T-helper 1 cell (primary cell): ENCODE data around the gene CDK18.

Source experiments
- DNase-seq, 5 donors: peaks; one replicate each; pipeline ENCODE4 v3.0.0-alpha.2; 2012 to 2020

The CDK18 gene

DNA sequence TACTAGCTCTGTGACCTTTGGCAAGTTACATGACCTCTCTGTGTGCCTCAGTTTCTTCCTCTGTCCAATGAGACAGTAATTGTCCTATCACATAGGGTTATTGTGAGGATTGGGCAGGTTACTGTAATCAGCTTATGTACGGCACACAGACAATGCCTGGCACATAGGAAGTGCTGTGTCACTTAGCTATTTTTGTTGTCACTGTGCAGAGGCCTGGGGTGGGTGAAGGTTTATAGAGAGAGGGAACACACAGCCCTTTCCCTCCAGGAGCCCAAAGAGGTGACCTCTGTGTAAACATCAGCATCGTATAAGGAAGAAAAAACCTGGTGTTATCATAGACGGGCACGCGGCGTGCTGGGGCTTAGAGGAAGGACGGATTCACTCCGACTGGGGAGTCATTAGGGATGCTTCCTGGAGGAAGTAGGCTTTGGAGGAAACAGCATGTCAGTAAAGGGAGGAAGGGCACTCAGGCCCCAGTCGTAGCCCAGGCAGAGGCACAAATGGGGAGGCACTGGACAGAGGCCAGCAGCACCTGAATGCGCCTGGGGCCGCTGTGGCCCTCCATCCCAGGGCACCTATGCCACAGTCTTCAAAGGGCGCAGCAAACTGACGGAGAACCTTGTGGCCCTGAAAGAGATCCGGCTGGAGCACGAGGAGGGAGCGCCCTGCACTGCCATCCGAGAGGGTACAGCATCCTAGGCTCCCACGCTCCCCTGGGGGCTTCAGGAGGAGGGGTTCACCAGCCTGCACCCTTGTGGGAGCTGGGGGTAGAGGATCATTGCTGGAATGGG, 21.2 kb downstream of the CDK18 start:
- DNase-seq, result no peak

DNA sequence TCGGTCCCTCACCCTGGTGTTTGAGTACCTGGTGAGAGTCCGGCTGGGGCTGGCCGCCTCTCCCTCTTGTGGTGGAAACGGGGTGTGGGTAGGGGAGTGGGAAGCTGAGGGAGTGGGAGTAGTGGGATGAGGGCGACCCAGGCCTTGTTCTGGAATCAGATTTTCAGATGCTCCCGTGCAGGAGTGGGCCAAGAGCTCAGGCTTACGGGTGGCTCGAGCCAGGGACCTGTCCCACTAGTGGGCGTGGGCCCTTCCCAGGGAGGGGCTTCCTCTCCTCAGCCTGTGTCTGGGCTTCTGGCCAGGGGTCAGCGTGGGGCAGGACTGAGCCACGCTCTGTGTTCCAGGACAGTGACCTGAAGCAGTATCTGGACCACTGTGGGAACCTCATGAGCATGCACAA, 22.0 kb downstream of the CDK18 start:
- no peak for DNase-seq

DNA sequence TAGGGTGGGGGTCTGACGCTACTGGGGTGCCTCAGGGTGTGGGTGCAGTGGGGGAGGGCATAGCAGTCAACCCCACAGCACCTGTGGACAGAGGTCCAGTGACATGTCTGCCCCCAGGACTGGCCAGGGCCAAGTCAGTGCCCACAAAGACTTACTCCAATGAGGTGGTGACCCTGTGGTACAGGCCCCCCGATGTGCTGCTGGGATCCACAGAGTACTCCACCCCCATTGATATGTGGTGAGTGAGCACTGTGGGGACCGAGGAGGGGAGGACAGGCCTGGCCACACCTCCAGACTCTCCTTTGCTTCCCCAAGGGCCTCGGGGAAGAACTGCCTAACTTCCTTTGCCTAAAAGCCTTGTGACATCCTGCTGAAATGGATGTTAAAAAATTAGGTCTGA, 23.5 kb downstream of the CDK18 start:
- DNase-seq, result no peak

DNA sequence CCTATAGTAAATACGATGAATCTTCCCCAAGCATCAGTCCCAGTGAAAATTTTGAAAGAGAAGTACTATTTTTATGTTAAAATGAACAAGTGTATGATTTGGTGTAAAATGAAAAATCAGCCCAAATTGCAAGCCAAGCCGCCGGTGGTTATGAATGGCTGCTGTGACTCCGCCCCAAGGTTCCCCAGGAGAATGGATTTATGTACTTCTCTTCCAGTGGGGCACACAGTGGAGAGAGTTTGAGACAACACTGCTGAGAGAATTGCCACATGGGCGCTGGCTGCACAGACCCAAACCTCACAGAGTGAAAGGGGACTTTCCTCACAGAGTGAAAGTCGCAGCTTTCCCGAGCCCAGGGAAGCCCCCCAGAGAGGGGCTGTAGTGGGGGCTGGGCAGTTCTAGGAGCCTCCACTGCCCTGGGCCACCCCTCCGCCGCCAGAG, 24.0 kb downstream of the CDK18 start:
- no peak for DNase-seq

DNA sequence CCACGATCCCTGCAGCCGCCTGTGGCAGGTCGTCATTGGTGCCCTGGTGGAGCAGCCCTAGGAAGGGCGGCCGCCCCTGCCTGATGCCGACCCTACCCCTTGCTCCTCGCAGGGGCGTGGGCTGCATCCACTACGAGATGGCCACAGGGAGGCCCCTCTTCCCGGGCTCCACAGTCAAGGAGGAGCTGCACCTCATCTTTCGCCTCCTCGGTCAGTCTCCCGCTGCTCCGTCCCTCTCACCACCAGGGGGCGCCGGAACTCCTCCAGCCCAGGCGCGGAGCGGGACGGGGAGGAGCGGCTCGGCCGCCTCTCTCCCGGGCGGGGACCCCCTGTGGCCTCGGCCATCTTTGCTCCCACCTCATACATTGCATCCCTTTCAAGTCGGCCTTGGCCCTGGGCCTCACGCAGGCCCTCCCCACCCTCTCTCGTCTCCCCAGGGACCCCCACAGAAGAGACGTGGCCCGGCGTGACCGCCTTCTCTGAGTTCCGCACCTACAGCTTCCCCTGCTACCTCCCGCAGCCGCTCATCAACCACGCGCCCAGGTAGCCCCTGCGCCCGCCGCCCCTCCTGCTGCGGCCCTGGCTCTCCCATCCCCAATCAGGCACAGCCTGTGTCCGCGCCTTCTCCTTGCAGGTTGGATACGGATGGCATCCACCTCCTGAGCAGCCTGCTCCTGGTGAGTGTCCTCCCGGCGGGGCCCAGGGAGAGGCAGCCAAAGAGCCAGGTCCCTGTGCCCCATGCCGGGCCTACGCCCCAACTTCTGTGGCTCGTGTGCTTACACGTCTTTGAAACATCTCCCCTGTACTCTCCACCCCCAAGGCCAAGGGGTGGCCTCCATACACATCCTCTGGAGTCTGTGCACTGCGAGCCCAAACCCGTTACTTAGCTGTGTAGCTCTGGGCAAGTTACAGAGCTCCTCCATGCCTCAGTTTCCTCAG, 24.7 kb downstream of the CDK18 start:
- peak; percentile 52 to 80 (median 69) for DNase-seq

DNA sequence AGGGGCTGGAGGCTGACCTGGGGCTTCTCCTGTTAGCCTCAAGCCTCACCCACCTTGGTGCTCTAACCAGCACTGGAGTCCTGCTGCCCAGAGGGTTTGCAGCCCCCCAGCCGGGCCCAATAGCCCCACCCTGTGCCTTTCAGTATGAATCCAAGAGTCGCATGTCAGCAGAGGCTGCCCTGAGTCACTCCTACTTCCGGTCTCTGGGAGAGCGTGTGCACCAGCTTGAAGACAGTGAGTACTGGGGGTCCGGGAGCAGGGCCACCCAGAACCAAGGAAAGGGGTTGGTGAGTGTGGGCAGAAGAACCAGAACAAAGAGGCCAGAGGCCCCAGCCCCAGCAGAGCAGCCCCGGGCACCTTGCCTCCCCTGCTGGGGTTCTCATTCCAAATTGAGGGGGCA, 25.6 kb downstream of the CDK18 start:
- DNase-seq, result no peak

DNA sequence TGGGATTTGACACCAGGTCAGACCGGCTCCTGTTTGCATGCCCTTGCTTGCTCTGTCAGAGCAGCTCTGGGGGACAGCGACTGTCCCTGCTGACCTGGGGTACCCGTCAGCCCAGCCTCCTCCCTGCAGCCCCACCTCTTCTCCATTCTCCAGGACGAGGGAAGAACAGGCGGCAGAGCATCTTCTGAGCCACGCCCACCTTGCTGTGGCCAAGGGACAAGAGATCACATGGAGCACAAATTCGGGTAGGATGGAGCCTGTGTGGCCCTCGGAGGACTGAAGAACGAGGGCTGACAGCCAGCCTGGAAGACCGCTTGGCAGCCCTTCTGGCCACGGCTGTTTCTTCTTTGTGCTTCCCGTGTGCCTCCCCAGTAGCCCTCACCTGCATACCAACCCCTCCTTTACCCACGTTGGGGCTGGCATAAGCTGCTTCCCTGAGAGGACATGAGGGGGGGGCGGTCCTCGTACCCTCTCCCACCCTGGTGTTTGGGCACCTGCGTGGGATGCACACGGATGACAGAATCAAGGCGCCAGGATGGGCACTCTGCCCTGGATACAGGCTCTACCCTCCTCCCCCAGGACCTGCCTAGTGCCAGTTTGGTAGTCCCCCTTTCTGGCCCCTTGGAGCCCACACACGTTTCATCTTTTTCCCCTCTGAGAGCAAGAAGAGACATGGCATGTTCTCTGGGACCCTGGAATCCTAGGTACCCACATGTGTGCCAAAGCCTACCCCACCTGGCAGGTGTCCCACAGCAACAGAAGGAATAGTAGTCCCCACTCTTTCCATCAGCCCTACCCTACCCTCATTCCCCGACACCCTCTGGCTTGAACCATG, 26.9 kb downstream of the CDK18 start:
- DNase-seq, result no peak

DNA sequence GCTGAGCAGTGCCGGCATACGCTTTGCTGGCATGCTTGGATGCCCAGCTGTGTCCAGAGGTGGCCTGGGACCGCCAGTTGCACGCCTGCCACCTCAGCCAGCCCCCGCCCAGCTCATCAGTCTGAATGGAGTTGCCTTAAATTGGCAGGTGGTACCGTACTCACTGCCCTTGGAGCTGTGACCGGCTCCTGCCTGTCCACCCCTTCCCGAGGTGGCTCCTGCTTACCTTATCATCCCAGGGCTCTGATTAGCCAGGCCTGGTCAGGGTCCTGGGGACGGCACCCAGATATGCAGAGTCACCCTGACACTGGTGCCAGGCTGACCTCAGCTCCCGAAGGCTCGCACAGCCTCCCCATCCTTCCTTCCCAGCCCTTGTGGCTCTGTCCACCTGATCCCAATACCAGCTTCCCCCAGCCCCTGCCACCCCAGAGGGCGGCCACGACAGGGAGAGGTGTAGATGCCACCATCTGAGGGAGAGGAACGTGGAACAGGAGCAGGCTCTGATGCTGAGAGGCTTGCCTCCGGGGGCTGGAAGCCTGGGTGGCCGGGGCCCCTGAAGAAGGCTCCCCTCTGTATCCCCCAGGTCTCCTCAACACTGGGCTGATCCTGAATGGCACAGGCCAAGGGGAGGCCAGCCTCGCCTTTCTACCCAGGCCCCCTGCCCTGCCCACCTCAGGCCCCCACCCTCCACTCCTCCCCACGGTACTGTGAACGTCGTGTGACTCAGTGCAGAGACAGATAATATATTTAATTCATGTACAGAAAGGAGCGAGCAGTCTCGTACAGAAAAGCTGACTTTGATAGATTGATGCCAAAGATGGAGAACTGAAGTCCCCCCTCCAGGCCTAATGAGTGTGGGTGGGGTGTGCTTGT, 27.8 kb downstream of the CDK18 start:
- no peak for DNase-seq

DNA sequence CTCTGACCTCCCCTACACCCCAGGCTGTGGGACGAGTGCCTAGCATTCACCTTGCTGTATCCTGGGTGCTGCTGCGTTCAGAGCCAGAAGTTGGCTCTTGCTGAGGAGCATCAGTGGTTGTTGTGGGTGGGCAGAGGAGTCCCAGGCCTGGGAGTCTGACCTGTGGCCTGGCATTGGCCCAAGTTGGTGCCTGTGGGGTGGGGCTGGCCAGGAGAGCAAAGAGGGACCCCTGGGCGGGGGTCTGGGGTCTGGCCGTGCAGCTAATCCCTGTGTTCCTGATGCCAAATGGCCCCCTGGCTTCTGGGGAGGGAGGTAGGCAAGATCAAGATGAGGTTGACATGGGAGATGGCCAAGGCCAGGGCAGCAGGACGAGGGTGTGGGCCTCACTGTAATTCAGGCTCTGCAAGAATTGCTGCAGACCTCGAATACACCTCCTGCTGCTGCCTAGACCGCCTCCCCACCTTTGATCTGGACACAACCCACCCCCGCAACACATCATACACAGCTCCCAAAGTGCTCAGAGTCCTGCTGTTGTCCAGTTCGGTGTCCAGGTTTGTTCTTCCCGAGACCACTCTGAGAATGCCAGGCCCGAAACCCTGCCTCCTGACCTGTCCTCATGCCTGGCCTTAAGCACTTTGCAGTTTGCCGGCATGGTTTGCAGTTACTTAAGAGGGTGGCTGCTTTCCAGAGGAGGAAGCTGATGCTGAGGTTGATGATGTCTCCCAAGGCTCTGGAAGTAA, 28.7 kb downstream of the CDK18 start:
- no peak for DNase-seq

DNA sequence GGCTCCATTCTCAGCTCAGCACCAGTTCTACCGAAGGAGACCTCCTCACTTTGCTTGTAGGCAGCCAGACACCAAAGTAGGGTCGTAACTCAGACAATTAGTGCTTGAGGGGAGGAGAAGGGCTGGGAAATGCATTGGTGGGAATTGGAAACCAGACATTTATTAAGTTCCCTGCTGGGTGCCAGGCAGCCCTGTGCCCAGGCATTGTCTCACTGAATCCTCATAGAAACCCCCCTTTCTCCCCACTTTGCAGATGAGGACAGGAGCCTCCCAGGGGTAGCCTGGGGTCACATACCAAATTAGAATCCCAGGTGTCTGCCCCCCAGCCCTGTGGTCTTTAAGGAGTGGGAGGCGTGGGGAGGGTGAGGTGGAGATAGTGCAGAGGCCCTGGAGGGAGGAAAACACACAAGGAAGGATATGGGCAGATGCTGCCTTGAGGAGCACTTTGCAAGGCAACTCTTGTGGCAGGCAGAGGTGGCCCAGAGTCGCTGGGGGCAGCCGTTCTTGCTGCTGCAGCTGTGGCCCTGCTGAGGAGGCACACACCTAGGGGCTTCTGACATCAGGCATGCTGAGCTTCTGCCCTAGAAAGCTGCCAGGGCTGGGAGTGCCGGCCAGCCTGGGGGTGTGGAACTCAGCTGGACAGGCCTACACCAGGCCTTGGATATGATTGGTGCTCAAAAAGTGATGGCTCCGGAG, 29.4 kb downstream of the CDK18 start:
- DNase-seq, result no peak

DNA sequence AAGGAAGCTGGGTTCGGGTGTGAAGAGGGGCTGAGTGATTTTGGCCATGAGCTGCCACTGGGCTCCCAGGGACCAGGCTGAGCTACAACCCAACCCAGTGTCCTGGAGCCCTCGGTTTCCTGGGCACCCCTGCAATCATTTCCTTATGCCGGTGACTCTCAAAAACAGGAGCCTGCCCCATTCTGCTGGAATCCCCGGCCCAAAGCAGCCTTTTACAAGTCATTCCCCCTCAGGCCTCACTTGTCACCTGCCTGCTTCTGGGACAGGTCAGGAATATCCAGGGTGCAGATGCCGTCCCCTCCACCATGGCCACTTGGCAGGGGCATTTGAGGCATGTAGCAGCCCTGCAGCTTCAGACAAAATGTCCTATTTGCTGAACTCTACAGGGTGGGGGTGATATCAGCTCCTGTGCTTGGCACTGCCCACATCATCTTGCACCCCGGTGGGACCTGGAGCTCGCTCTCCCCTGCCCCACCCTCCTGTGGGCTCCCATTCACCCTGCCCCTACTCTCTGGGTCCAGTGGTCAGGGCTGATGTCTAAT, 30.0 kb downstream of the CDK18 start:
- DNase-seq, result no peak

DNA sequence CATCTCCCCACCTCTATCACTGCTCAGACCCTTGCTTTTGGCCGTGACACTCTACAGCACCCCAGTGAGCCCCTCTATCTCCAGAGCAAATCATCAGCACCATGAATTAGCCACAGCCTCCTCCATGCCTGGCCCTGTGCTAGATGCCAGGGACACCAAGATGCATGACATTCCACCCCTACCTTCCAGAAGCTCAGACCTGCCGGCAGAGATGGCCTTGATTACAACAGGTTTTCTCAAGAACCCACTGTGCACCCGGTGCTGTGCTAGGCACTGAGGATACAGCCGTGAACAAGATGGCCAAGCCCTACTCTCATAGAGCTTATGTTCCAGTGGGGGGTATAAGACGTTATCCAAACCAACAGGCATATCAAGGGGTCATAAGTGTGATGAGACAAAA, 30.6 kb downstream of the CDK18 start:
- no peak for DNase-seq

DNA sequence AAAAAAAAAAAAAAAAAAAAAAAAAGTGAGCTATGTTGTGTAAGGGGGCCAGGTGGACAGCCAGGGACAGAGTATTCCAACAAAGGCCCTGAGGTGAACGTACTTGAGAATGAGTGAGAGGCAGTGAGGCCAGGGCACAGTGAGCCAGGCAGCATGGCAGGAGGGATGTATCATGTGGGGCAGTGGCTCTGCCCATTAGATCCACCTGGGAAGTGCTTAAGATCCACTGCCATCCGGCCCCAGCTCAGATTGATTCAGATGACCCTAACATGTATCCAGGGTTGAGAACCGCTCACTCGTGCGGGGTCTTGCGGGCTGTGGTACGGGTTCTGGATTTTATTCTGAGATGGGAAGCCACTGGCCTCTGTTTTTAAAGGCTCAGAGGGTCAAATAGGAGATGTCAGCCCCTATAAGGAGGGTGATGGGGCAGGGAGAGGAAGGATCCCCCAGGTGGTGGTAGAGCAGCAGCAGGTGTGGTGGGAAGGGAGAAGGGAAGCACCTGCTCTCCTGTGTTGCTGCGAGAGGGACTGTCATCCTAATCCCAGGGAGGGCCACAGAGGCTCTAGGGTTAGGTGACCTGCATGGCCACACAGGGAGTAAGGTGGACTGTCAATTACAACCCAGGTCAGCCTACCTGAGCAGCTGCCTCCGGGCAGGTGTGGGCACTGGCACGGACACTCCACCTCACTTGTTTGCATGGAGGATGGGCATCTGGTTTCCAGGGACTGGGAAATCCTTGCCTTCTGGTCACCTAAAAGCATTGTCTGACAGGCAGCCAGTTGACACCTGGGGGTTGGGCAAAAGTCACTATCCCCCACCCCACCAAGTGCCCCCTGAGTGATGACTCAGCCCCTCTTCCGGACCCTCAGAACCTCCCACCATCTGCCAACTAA, 31.6 kb downstream of the CDK18 start:
- DNase-seq, result no peak

DNA sequence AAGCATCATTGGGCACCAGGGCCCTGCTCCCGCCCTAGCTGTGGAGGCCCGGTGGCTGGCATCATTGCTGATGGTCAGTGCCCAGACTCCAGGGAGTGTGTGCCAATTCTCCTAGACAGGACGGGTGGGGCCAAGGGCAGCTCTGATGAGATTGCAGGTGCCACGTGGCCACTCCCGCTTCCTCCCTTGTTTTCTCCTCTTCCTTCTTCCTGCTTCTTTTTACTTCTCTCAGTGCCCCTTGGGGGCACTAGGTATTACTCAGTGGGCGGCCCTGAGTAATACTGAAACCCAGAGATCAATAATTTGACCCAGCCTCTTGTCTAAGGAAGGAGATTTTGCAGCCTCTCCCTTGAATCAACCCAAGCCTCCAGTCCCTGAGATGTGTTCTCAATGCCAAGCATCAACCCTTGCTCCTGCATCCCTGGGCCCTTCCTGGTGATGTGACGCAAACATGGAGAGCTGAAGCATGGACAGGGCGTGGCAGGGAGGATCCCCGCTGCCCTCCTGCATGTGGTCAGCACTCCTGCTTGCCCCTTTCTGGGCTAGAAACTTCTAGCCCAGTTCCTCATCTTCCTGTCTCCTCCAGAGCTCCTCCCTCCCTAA, 32.4 kb downstream of the CDK18 start:
- DNase-seq, result no peak

DNA sequence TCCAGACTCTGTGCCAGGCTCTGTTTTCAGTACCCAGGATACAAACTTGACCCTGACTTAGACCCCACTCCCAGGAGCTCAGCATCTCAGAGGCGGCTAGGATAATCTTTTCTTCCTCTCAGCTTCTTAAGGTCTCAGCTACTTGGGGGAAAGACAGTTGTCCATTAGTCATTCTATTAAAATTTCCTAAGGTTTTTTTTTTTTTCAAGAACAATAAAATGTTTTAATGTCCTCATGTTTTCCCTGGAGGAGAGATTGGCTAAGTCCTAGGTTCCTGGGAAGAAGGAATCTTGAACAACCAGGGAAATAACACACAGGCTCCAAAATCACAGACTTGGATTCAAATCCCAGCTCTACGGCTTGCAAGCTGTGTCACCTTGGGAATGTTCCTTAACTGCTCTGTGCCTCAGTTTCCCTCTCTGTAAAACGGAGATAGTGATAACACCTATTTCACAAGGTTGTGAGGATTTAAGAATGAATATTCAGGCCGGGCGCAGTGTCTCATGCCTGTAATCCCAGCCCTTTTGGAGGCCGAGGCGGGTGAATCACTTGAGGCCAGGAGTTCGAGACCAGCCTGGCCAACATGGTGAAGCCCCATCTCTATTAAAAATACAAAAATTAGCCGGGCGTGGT, 33.0 kb downstream of the CDK18 start:
- no peak for DNase-seq

DNA sequence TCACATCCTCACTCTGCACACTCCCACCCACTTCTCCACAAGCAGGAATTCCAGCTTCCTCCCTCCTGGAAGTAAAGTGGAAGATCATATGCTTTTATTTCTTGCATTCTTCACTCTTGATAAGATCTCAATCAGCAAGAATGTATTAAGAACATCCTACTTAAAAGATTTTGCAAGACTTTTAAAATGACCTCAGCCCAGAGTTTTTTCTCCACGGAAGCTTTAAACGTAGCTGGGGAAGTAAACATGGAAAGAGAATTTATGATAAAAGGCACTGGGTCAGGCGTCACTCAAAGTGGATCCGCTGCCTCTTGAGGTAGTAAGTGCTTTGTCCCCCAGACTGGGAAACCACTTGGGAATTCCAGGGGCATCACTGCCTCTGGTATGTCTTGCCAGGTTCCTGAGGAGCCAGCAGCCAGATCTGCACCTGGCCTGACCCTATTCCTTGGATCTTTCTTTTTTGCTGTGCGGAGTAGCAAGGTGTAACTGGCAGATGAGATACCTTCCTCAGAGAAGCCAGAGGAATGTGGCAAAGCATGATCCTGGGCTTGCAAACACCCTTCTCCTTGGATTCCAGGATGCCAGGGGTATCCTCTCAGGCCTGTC, 33.9 kb downstream of the CDK18 start:
- no peak for DNase-seq

DNA sequence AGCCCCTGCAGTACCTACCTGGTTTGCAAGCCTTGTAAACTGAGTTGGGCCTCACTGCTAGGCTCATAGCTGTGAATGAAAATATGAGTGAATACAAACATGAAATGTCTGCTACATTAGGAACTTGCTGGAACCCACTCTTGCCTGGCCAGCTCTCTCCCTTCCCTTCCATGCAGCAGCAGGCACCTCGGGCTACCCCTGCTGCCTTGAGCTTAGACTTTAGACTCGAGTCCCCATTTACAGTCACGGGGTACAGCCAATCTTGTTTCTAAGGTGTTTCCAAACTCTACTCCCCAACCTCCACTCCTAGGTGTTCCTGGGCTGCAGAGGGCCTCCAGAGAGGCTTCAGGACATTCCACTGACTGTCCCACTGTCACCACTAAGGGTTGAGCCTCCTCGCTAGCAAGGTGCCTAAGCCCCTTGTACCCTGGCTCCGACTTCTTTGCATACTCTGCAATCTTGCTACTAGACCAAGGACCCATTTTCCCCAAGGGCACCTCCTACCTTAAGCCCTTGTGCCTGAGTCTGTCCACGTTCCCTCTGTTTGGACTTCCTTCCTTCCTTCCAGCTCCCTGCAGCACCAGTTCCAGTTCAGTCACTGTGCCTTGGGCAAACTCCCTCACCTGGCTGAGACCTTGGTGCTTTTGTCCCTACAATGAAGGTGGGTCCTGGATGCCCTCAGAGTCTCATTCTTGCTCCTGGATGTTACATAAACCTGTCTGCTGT, 36.9 kb downstream of the CDK18 start:
- no peak for DNase-seq
